GM12878 (cell line): ENCODE data around the gene USP21. TPM values are rescaled to one million over a fixed set of nuclear protein-coding genes. Genes with fewer than 3 reads are reported as not detected.

ENCODE experiments used
- ATAC-seq: fragments of 200-7000 bp; cut with Tn5 transposase; 3 replicates; pipeline ENCODE4 v1.9.1; 2020; ENCODE audit warnings: mild to moderate bottlenecking, moderate library complexity
- BruUV-seq: library from RNA; stranded (reverse); fragments of 400-500 nt; replicated peaks from 2 replicates; lab custom pipeline; 2021; lab: Mats Ljungman, UMichigan
- CTCF ChIA-PET: fragments of 300-600 bp; sonication (Branson Sonifier 250); formaldehyde crosslinking; extraction: SDS; loops from one replicate; lab custom pipeline; 2021; ENCODE audit warnings: inconsistent platforms; lab: Yijun Ruan, JAX
- POLR2A ChIA-PET: fragments of 350-600 bp; formaldehyde crosslinking; extraction: SDS; loops from one replicate; lab custom pipeline; 2021; ENCODE audit warnings: inconsistent platforms; lab: Charles Lee
- RAD21 ChIA-PET: fragments of 300-600 bp; sonication (Branson Sonifier 250); formaldehyde crosslinking; loops from one replicate; lab custom pipeline; 2023; ENCODE audit warnings: antibody characterized with exemption; ENCODE audit not compliant: unreplicated experiment; lab: Charles Lee
- SMC1A ChIA-PET: fragments of 300-600 bp; sonication (Branson Sonifier 250); formaldehyde crosslinking; loops from one replicate; lab custom pipeline; 2023; ENCODE audit not compliant: unreplicated experiment, uncharacterized antibody; lab: Charles Lee
- DNase-seq: peaks from one replicate; pipeline ENCODE4 v3.0.0-alpha.2; 2011; ENCODE audit warnings: low read depth, low spot score
- FAIRE-seq: peaks from 3 replicates; lab custom pipeline; 2011; peaks lifted over from hg19 to GRCh38; lab: Jason Lieb, UNC
- H2AFZ ChIP-seq: 2 replicates; pipeline ENCODE4 v1.6.0; 2011; ENCODE audit warnings: low read depth, low read length, control low read depth; ENCODE audit not compliant: control insufficient read depth
- H3K27ac ChIP-seq: 2 replicates; pipeline ENCODE4 v1.5.1; 2011; ENCODE audit warnings: control low read depth; ENCODE audit not compliant: control insufficient read depth, insufficient read depth
- H3K27me3 ChIP-seq, 2 experiments: replicated peaks in 1 of 2; 2 replicates each; pipeline versions ENCODE4 v1.6.0 to v1.6.1; 2011; ENCODE audit warnings: low read length in 1 of 2; ENCODE audit not compliant: control insufficient read depth in 2 of 2, insufficient read depth in 2 of 2
- H3K36me3 ChIP-seq, 2 experiments: 2 replicates each; pipeline ENCODE4 v1.5.1; 2011; ENCODE audit warnings: low read length in 1 of 2; ENCODE audit not compliant: control insufficient read depth in 2 of 2, insufficient read depth in 2 of 2
- H3K4me1 ChIP-seq: 2 replicates; pipeline ENCODE4 v1.6.1; 2011; ENCODE audit warnings: mild to moderate bottlenecking, low read length, moderate library complexity, mixed read lengths; ENCODE audit not compliant: control insufficient read depth, insufficient read depth
- H3K4me2 ChIP-seq: 2 replicates; pipeline ENCODE4 v1.6.0; 2011; ENCODE audit warnings: control low read depth; ENCODE audit not compliant: control insufficient read depth, insufficient read depth
- H3K4me3 ChIP-seq: fragments of 200-600 bp; sonication (generic); 2 replicates; pipeline ENCODE4 v1.5.1; 2016
- H3K79me2 ChIP-seq: 2 replicates; pipeline ENCODE4 v1.6.0; 2011; ENCODE audit warnings: low read length; ENCODE audit not compliant: control insufficient read depth, insufficient read depth
- H3K9ac ChIP-seq: 2 replicates; pipeline ENCODE4 v1.8.0; 2011; ENCODE audit warnings: low read length, control low read depth, mixed read lengths; ENCODE audit not compliant: control insufficient read depth, insufficient read depth
- H3K9me3 ChIP-seq: replicated peaks from 3 replicates; pipeline ENCODE4 v1.5.1; 2011; ENCODE audit warnings: mild to moderate bottlenecking, low read length; ENCODE audit not compliant: control insufficient read depth, insufficient read depth
- H4K20me1 ChIP-seq: 2 replicates; pipeline ENCODE4 v1.6.0; 2011; ENCODE audit not compliant: control insufficient read depth, insufficient read depth
- KDM1A ChIP-seq: fragments of 200-600 bp; sonication (generic); IDR thresholded peaks from 2 replicates; pipeline ENCODE4 v1.6.1; 2016; ENCODE audit warnings: borderline replicate concordance
- RB1 ChIP-seq: fragments of 450-650 bp; formaldehyde crosslinking; IDR thresholded peaks from 2 replicates; pipeline ENCODE4 v1.6.1; 2017; ENCODE audit warnings: mild to moderate bottlenecking, borderline replicate concordance
- SUZ12 ChIP-seq: fragments of 200-600 bp; sonication (generic); IDR thresholded peaks from one replicate; pipeline ENCODE4 v1.6.1; 2018; ENCODE audit warnings: antibody characterized with exemption, mild to moderate bottlenecking; ENCODE audit not compliant: unreplicated experiment
- WGBS: methylation state at CpG from one replicate; pipeline ENCODE4 v1.1.6; 2016; ENCODE audit warnings: low lambda C conversion rate; ENCODE audit not compliant: insufficient replicate concordance, insufficient coverage; ENCODE audit errors: missing lambda C conversion rate; 5-methylcytosine and 5-hydroxymethylcytosine counted together
- in situ Hi-C: fragments of 300-500 bp; cut with MboI; formaldehyde crosslinking; loops from 9 replicates; pipeline ENCODE4 v1.14.3; 2018; ENCODE audit warnings: mixed read lengths
- intact Hi-C: fragments of 100-400 bp; cut with micrococcal nuclease; formaldehyde crosslinking; loops from one replicate; pipeline ENCODE4 v1.14.2; 2022; ENCODE audit not compliant: unreplicated experiment
- polyA plus RNA-seq, 11 experiments: library from polyadenylated mRNA; depleted of rRNA in 4 of 11; unstranded in 6 of 11; stranded (reverse) in 5 of 11; fragments of >200 nt; fragmentation: Nextera tagmentation in 4 of 11; fragmentation: Illumina TruSeq in 1 of 11; extraction: Ambion mirVana in 4 of 11; extraction: Trizol in 1 of 11; gene quantifications; 1 replicate in 1 of 11; 2 replicates in 10 of 11; pipeline versions ENCODE4 v1.2.1 to v1.2.3, GENCODE V29; 2011 to 2016; ENCODE audit warnings: inconsistent platforms in 2 of 11, missing spikeins in 2 of 11, low read depth in 1 of 11
- total RNA-seq, 4 experiments: library from RNA; depleted of rRNA in 3 of 4; stranded (reverse); fragments of >200 nt in 3 of 4; fragmentation: Illumina TruSeq in 1 of 4; extraction: Trizol in 1 of 4; gene quantifications; 2 replicates each; pipeline versions ENCODE4 v1.2.1 to v1.2.3, GENCODE V29; 2013 to 2021
- TF ChIP-seq, protein P1 (sequence below): IDR thresholded peaks from 2 replicates; pipeline ENCODE4 v1.6.1; 2011; ENCODE audit warnings: low read depth, low read length, improper control_type of control experiment, borderline replicate concordance
- TF ChIP-seq, protein P2 (sequence below): fragments of 450-650 bp; IDR thresholded peaks from 2 replicates; pipeline ENCODE4 v1.6.1; 2017; ENCODE audit warnings: antibody characterized with exemption, mild to moderate bottlenecking, moderate library complexity
- TF ChIP-seq, protein P3 (sequence below): fragments of 450-650 bp; IDR thresholded peaks from 2 replicates; pipeline ENCODE4 v1.6.1; 2018; ENCODE audit warnings: borderline replicate concordance, mild to moderate bottlenecking; ENCODE audit not compliant: partially characterized antibody
- TF ChIP-seq, protein P4 (sequence below): IDR thresholded peaks from 2 replicates; pipeline ENCODE4 v1.6.1; 2012; ENCODE audit warnings: low read depth, low read length, improper control_type of control experiment
- TF ChIP-seq, protein P5 (sequence below): fragments of 150-350 bp; IDR thresholded peaks from 2 replicates; pipeline ENCODE4 v1.6.1; 2014; ENCODE audit warnings: mild to moderate bottlenecking, low read depth, low read length

The USP21 gene
- total and polyA plus RNA-seq, 10 of the 15 experiments (the other 5 are each of a cell fraction or from before 2014, with no cell fraction given): 3.2 to 28.6 (median 16.6) TPM

DNA sequence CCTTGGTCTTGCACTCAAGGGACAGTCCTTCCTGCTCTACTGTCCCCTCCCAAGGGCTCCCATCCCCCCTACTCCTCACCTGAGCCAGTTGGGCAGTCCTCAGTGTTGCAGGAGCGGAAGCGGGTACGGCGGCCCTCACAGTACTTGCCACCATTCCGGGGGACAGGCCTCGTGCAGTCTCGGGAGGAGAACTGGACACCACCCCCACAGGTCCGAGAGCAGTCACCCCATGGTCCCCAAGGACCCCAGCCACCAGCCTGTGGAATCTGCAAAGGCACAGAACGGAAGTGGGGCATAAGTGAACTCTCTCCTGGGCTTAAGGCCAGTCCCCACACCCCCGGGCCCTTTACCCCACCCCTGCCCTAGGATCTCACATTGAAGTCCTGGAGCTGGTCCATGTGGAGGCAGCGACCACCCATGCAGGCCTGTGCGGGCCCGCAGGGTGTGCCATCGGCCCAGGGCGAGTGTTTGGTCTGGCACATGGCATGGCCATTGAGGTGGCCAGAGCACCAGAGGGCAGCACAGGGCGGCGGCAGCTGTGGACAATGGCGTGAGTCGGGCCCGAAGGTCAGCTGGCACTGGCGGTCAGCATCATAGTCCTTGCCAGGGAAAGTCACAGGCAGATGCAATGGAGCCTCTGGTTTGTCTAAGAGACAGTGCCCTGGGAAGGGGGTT is 34.4 kb downstream of the USP21 start:
- ChIA-PET POLR2A (interaction anchor here (0.9 to 3.3 kb wide), 4 partner anchors 7 to 40 kb away, joined by 4 to 18 read pairs (median 4); partner anchors contain the start of genes NDUFS2, TOMM40L and UFC1), RAD21 (interaction anchor here (0.8 to 7.2 kb wide), 7 partner anchors 11 to 188 kb away, joined by 3 to 55 read pairs (median 4); partner anchors contain the start of genes APOA2 and TOMM40L), CTCF (interaction anchor here (0.8 to 7.0 kb wide), 16 partner anchors 9 to 195 kb away, joined by 3 to 164 read pairs (median 12); partner anchors contain the start of genes APOA2, CFAP126, NDUFS2 and PPOX), SMC1A (interaction anchor here (1.0 to 5.3 kb wide), 8 partner anchors 8 to 190 kb away, joined by 3 to 55 read pairs (median 6); partner anchors contain the start of genes APOA2, NDUFS2 and TOMM40L)
- DNase-seq (no peak), FAIRE-seq (no peak), ATAC-seq (no peak)
- no peak overlapping the region for H3K4me2 ChIP-seq
- H3K27ac ChIP-seq: no peak overlapping the region
- no peaks in the 10 kb centered on the region for H3K9me3 ChIP-seq
- peaks cover 18% of the 10 kb centered on the region for H3K4me1 ChIP-seq
- H3K4me3 ChIP-seq: no peak overlapping the region
- no peak overlapping the region for H2AFZ ChIP-seq
- no peaks in the 10 kb centered on the region for H3K79me2 ChIP-seq
- intact Hi-C loops: no loop called here
- H3K27me3 ChIP-seq: no peaks in the 10 kb centered on the region
- no TSS peak for BruUV-seq
- H4K20me1 ChIP-seq: no peaks in the 10 kb centered on the region
- no peak overlapping the region for H3K9ac ChIP-seq
- no peaks in the 10 kb centered on the region for H3K36me3 ChIP-seq
- in situ Hi-C loops: loop anchor here (10.0 kb wide), 1 partner anchor 551 kb away; the partner anchor contains the start of gene DUSP12
- 71% methylated on average over 18 of the region's 21 CpGs for WGBS
- TF ChIP-seq SUZ12 (no peak), KDM1A (no peak), RB1 (no peak)
- TF ChIP-seq, protein P1, sequence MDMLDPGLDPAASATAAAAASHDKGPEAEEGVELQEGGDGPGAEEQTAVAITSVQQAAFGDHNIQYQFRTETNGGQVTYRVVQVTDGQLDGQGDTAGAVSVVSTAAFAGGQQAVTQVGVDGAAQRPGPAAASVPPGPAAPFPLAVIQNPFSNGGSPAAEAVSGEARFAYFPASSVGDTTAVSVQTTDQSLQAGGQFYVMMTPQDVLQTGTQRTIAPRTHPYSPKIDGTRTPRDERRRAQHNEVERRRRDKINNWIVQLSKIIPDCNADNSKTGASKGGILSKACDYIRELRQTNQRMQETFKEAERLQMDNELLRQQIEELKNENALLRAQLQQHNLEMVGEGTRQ: no peak
- TF ChIP-seq, protein P2, sequence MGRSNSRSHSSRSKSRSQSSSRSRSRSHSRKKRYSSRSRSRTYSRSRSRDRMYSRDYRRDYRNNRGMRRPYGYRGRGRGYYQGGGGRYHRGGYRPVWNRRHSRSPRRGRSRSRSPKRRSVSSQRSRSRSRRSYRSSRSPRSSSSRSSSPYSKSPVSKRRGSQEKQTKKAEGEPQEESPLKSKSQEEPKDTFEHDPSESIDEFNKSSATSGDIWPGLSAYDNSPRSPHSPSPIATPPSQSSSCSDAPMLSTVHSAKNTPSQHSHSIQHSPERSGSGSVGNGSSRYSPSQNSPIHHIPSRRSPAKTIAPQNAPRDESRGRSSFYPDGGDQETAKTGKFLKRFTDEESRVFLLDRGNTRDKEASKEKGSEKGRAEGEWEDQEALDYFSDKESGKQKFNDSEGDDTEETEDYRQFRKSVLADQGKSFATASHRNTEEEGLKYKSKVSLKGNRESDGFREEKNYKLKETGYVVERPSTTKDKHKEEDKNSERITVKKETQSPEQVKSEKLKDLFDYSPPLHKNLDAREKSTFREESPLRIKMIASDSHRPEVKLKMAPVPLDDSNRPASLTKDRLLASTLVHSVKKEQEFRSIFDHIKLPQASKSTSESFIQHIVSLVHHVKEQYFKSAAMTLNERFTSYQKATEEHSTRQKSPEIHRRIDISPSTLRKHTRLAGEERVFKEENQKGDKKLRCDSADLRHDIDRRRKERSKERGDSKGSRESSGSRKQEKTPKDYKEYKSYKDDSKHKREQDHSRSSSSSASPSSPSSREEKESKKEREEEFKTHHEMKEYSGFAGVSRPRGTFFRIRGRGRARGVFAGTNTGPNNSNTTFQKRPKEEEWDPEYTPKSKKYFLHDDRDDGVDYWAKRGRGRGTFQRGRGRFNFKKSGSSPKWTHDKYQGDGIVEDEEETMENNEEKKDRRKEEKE: no peak
- TF ChIP-seq, protein P3, sequence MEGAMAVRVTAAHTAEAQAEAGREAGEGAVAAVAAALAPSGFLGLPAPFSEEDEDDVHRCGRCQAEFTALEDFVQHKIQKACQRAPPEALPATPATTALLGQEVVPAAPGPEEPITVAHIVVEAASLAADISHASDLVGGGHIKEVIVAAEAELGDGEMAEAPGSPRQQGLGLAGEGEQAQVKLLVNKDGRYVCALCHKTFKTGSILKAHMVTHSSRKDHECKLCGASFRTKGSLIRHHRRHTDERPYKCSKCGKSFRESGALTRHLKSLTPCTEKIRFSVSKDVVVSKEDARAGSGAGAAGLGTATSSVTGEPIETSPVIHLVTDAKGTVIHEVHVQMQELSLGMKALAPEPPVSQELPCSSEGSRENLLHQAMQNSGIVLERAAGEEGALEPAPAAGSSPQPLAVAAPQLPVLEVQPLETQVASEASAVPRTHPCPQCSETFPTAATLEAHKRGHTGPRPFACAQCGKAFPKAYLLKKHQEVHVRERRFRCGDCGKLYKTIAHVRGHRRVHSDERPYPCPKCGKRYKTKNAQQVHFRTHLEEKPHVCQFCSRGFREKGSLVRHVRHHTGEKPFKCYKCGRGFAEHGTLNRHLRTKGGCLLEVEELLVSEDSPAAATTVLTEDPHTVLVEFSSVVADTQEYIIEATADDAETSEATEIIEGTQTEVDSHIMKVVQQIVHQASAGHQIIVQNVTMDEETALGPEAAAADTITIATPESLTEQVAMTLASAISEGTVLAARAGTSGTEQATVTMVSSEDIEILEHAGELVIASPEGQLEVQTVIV: no peak
- TF ChIP-seq, protein P4, sequence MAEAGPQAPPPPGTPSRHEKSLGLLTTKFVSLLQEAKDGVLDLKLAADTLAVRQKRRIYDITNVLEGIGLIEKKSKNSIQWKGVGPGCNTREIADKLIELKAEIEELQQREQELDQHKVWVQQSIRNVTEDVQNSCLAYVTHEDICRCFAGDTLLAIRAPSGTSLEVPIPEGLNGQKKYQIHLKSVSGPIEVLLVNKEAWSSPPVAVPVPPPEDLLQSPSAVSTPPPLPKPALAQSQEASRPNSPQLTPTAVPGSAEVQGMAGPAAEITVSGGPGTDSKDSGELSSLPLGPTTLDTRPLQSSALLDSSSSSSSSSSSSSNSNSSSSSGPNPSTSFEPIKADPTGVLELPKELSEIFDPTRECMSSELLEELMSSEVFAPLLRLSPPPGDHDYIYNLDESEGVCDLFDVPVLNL: no peak
- TF ChIP-seq, protein P5, sequence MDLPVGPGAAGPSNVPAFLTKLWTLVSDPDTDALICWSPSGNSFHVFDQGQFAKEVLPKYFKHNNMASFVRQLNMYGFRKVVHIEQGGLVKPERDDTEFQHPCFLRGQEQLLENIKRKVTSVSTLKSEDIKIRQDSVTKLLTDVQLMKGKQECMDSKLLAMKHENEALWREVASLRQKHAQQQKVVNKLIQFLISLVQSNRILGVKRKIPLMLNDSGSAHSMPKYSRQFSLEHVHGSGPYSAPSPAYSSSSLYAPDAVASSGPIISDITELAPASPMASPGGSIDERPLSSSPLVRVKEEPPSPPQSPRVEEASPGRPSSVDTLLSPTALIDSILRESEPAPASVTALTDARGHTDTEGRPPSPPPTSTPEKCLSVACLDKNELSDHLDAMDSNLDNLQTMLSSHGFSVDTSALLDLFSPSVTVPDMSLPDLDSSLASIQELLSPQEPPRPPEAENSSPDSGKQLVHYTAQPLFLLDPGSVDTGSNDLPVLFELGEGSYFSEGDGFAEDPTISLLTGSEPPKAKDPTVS: no peak
